GM23338 (cell line): ENCODE measurements around the gene GJD2.

ENCODE experiments used
- CREB1 ChIP-seq: fragments of 250-450 bp; sonication (Bioruptor Pico); IDR thresholded peaks from 2 replicates; pipeline ENCODE4 v1.5.0; 2020; ENCODE audit warnings: low read depth, mild to moderate bottlenecking, moderate library complexity
- CTCF ChIP-seq, 2 experiments: fragments of 200-600 bp in 1 of 2; sonication (generic) in 1 of 2; conservative IDR thresholded peaks; 2 replicates each; pipeline versions ENCODE4 v1.5.1 to v1.6.1; 2016 to 2017; ENCODE audit warnings: antibody characterized with exemption in 2 of 2, low read depth in 2 of 2, mild to moderate bottlenecking in 2 of 2, moderate library complexity in 1 of 2
- EZH2 ChIP-seq: fragments of 200-600 bp; sonication (generic); IDR thresholded peaks from one replicate; pipeline ENCODE4 v1.8.0; 2017; ENCODE audit warnings: antibody characterized with exemption, mild to moderate bottlenecking, low read depth; ENCODE audit not compliant: unreplicated experiment
- POLR2AphosphoS5 ChIP-seq: IDR thresholded peaks from 2 replicates; pipeline ENCODE4 v1.6.1; 2016; ENCODE audit warnings: antibody characterized with exemption, low read depth
- ZNF114 ChIP-seq: fragments of 250-450 bp; sonication (Bioruptor Pico); IDR thresholded peaks from 2 replicates; pipeline ENCODE4 v1.5.0; 2020; ENCODE audit warnings: mild to moderate bottlenecking, moderate library complexity

GRCh38 chr15:34737477-34737876 lies 17.3 kb downstream of the GJD2 start:
- TF ChIP-seq CTCF (conservative IDR thresholded peaks at IDR 0.05; ENCODE audit: low read depth in 2 of 2) (no peak), POLR2AphosphoS5 (no peak), EZH2 (no peak), CREB1 (CRISPR knock-in tag) (no peak), ZNF114 (CRISPR knock-in tag) (no peak)
